NCI-H345 treated with DMSO at 0.1 percent for 48 hours (cell line): ENCODE measurements around the gene STK31.
"Not testable (repeated sequence)": the region's sequence is repeated elsewhere in the genome, so short reads cannot be mapped to it uniquely, and the experiment has no call there.

Experiments
- DNase-seq: peaks from one replicate; lab custom pipeline; 2025; ENCODE audit not compliant: unreplicated experiment; lab: John Stamatoyannopoulos, UW

STK31 gene

GRCh38 chr7:23710000-23710399, at the start of gene STK31:
Gene STK31, plus strand, starts transcription at chr7:23710219. Its CDS starts 67 bp downstream, at chr7:23710286.
- no peak for DNase-seq

GRCh38 chr7:23661385-23661784, 48.6 kb upstream of the STK31 start:
- DNase-seq, result no peak

- no peak for DNase-seq
Measured at GRCh38 chr7:23662124-23662983, 47.7 kb upstream of the STK31 start.

GRCh38 chr7:23662984-23663313, 47.1 kb upstream of the STK31 start:
- no peak for DNase-seq

- no peak for DNase-seq
Measured at GRCh38 chr7:23664122-23664521, 45.9 kb upstream of the STK31 start.

GRCh38 chr7:23672033-23672432, 38.0 kb upstream of the STK31 start:
- no peak for DNase-seq

GRCh38 chr7:23679898-23680413, 30.1 kb upstream of the STK31 start, which contains the start of gene FAM221A:
Gene FAM221A, plus strand, starts transcription at chr7:23680199. Its CDS starts 20 bp downstream, at chr7:23680219.
- peak; percentile 85 for DNase-seq

- DNase-seq, result peak; percentile 58
Measured at GRCh38 chr7:23680414-23681405, 29.3 kb upstream of the STK31 start.

- not testable (repeated sequence) for DNase-seq
Measured at GRCh38 chr7:23684041-23684440, 26.0 kb upstream of the STK31 start.

GRCh38 chr7:23685731-23686130, 24.3 kb upstream of the STK31 start:
- no peak for DNase-seq

- DNase-seq, result no peak
Measured at GRCh38 chr7:23687011-23687410, 23.0 kb upstream of the STK31 start.

- no peak for DNase-seq
Measured at GRCh38 chr7:23689165-23689564, 20.9 kb upstream of the STK31 start.

GRCh38 chr7:23691320-23691719, 18.7 kb upstream of the STK31 start:
- no peak for DNase-seq

GRCh38 chr7:23693224-23693623, 16.8 kb upstream of the STK31 start:
- DNase-seq, result no peak

- DNase-seq, result no peak
Measured at GRCh38 chr7:23696916-23697441, 13.0 kb upstream of the STK31 start.

- no peak for DNase-seq
Measured at GRCh38 chr7:23698822-23699221, 11.2 kb upstream of the STK31 start.

GRCh38 chr7:23700046-23700445, 10.0 kb upstream of the STK31 start:
- peak; percentile 16 for DNase-seq

- no peak for DNase-seq
Measured at GRCh38 chr7:23709081-23709750, 803 bp upstream of the STK31 start.

GRCh38 chr7:23712368-23713284, 2.6 kb downstream of the STK31 start:
- peak; percentile 45 for DNase-seq
